ENCODE results near the gene NME9.
"Not testable (repeated sequence)": the region's sequence is repeated elsewhere in the genome, so short reads cannot be mapped to it uniquely, and the experiment has no call there.

The NME9 gene

DNA sequence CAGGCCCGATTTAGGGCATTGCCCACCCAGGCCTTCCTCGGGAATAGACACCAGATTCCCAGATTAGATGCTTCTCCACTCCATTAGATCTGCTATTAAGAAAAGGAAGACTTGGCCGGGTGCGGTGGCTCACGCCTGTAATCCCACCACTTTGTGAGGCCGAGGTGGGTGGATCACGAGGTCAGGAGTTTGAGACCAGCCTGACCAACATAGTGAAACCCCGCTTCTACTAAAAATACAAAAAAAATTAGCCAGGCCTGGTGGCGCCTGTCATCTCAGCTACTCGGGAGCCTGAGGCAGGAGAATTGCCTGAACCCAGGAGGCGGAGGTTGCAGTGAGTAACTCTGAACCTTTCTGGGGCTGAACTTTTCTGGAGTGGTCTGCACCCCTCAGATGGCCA is 47.6 kb upstream of the NME9 start:
- not testable (repeated sequence) for H2AFZ ChIP-seq (ENCODE audit: low read depth, low read length); H3K4me1 ChIP-seq (ENCODE audit: control insufficient read depth, insufficient read depth, low read depth, low read length); H3K79me1 ChIP-seq (replicated peaks; ENCODE audit: low read length, poor library complexity, severe bottlenecking); H4K8ac ChIP-seq (ENCODE audit: low read length); H3K4ac ChIP-seq (ENCODE audit: low read depth in 1 of 2, low read length in 2 of 2); H3K18ac ChIP-seq (ENCODE audit: low read depth in 1 of 2, low read length in 2 of 2); H3K27me3 ChIP-seq (ENCODE audit: control insufficient read depth in 1 of 2, insufficient read depth in 1 of 2, low read length in 2 of 2); H2BK15ac ChIP-seq (ENCODE audit: low read depth, poor library complexity, severe bottlenecking); H3K4me3 ChIP-seq (ENCODE audit: insufficient read depth in 1 of 2, low read depth in 1 of 2, low read length in 2 of 2); DNase-seq; H3K27ac ChIP-seq (ENCODE audit: low read length, poor library complexity, severe bottlenecking); H2BK12ac ChIP-seq (ENCODE audit: low read length in 2 of 2); H4K91ac ChIP-seq (ENCODE audit: low read length); H3K9me3 ChIP-seq (ENCODE audit: control insufficient read depth, low read length); H3K23ac ChIP-seq (ENCODE audit: low read length in 2 of 2); H2BK5ac ChIP-seq (ENCODE audit: low read depth, low read length, poor library complexity, severe bottlenecking); H3K9ac ChIP-seq (ENCODE audit: low read length); H2AK5ac ChIP-seq (ENCODE audit: low read length, severe bottlenecking); H2BK120ac ChIP-seq (ENCODE audit: low read depth, low read length); H3K14ac ChIP-seq (ENCODE audit: low read length in 2 of 2); H3K4me2 ChIP-seq (ENCODE audit: low read length, poor library complexity, severe bottlenecking)
- 94% methylated on average over 11 of the region's 11 CpGs for WGBS
- peaks cover 14 to 39% of the 10 kb centered on the region in 2 experiments for H3K36me3 ChIP-seq (ENCODE audit: control insufficient read depth in 1 of 2, insufficient read depth in 2 of 2, low read depth in 1 of 2, low read length in 2 of 2)

DNA sequence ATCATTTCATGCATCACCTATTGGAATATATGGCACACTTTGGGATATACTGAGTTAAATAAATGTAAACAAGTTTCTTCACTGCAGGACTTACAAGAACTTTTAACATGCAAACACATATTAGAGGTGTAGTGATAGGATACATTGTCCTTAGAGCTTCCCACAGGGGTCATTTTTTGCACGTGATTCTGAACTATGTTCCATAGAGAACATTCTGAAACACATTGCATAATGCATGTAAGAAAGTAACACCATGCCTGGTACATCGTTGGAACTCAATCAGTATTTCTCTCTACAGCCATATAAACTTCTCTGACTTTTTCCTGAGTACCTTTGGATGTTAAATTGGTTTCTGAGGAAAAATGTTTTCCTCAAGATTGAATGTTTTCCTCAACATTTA is 47.0 kb upstream of the NME9 start:
- 80% methylated on average over 1 of the region's 2 CpGs for WGBS
- no peak overlapping the region for H3K4me3 ChIP-seq (ENCODE audit: insufficient read depth in 1 of 2, low read depth in 1 of 2, low read length in 2 of 2)

DNA sequence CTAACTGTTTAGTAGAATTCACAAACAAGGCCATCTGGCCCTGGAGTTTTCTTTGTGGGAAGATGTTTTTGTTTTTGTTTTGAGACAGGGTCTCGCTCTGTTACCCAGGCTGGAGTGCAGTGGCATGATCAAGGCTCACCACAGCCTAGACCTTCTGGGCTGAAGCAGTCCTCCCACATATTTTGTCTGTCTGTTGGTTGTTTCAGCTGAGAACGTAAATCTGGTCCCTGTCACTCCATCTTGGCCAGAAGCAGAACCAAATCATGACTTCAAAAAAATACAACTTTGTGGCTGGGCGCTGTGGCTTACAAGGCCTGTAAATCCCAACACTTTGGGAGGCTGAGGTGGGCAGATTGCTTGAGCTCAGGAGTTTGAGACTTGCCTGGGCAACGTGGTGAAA is 45.8 kb upstream of the NME9 start:
- Histone ChIP-seq H3K18ac (ENCODE audit: low read depth in 1 of 2, low read length in 2 of 2) (no peak overlapping the region), H3K4me1 (ENCODE audit: control insufficient read depth, insufficient read depth, low read depth, low read length) (no peaks in the 10 kb centered on the region), H3K9ac (ENCODE audit: low read length) (no peak overlapping the region), H2BK12ac (ENCODE audit: low read length in 2 of 2) (no peak overlapping the region), H3K9me3 (ENCODE audit: control insufficient read depth, low read length) (no peaks in the 10 kb centered on the region), H3K4me2 (ENCODE audit: low read length, poor library complexity, severe bottlenecking) (no peak overlapping the region), H3K27ac (ENCODE audit: low read length, poor library complexity, severe bottlenecking) (no peak overlapping the region), H3K36me3 (ENCODE audit: control insufficient read depth in 1 of 2, insufficient read depth in 2 of 2, low read depth in 1 of 2, low read length in 2 of 2) (peaks cover 14 to 39% of the 10 kb centered on the region in 2 experiments), H2AFZ (ENCODE audit: low read depth, low read length) (no peak overlapping the region), H4K91ac (ENCODE audit: low read length) (no peak overlapping the region), H3K4ac (ENCODE audit: low read depth in 1 of 2, low read length in 2 of 2) (no peak overlapping the region), H3K23ac (ENCODE audit: low read length in 2 of 2) (no peak overlapping the region), H3K4me3 (ENCODE audit: insufficient read depth in 1 of 2, low read depth in 1 of 2, low read length in 2 of 2) (no peak overlapping the region), H2BK120ac (ENCODE audit: low read depth, low read length) (no peak overlapping the region), H2BK5ac (ENCODE audit: low read depth, low read length, poor library complexity, severe bottlenecking) (no peak overlapping the region), H2AK5ac (ENCODE audit: low read length, severe bottlenecking) (no peak overlapping the region), H2BK15ac (ENCODE audit: low read depth, poor library complexity, severe bottlenecking) (no peak overlapping the region), H3K79me1 (replicated peaks; ENCODE audit: low read length, poor library complexity, severe bottlenecking) (peaks cover 16% of the 10 kb centered on the region), H4K8ac (ENCODE audit: low read length) (peak overlapping the region; percentile 64), H3K27me3 (ENCODE audit: control insufficient read depth in 1 of 2, insufficient read depth in 1 of 2, low read length in 2 of 2) (no peaks in the 10 kb centered on the region), H3K14ac (ENCODE audit: low read length in 2 of 2) (no peak overlapping the region)
- 85% methylated on average over 2 of the region's 4 CpGs for WGBS
- no peak for DNase-seq

More for the DNA sequence above, 47.0 kb upstream of the NME9 start:
- no peak overlapping the region for H3K27ac ChIP-seq (ENCODE audit: low read length, poor library complexity, severe bottlenecking)
- no peak overlapping the region for H2AFZ ChIP-seq (ENCODE audit: low read depth, low read length)
- H2BK12ac ChIP-seq (ENCODE audit: low read length in 2 of 2): no peak overlapping the region
- H4K8ac ChIP-seq (ENCODE audit: low read length): no peak overlapping the region
- peaks cover 10% of the 10 kb centered on the region for H3K79me1 ChIP-seq (replicated peaks; ENCODE audit: low read length, poor library complexity, severe bottlenecking)
- H3K9me3 ChIP-seq (ENCODE audit: control insufficient read depth, low read length): no peaks in the 10 kb centered on the region
- no peak overlapping the region for H3K23ac ChIP-seq (ENCODE audit: low read length in 2 of 2)
- no peak overlapping the region for H3K4ac ChIP-seq (ENCODE audit: low read depth in 1 of 2, low read length in 2 of 2)
- no peak overlapping the region for H2BK5ac ChIP-seq (ENCODE audit: low read depth, low read length, poor library complexity, severe bottlenecking)
- H3K18ac ChIP-seq (ENCODE audit: low read depth in 1 of 2, low read length in 2 of 2): no peak overlapping the region
- no peak overlapping the region for H2BK120ac ChIP-seq (ENCODE audit: low read depth, low read length)
- H3K14ac ChIP-seq (ENCODE audit: low read length in 2 of 2): no peak overlapping the region
- DNase-seq: no peak
- no peak overlapping the region for H4K91ac ChIP-seq (ENCODE audit: low read length)
- no peak overlapping the region for H3K9ac ChIP-seq (ENCODE audit: low read length)
- no peaks in the 10 kb centered on the region for H3K27me3 ChIP-seq (ENCODE audit: control insufficient read depth in 1 of 2, insufficient read depth in 1 of 2, low read length in 2 of 2)
- no peak overlapping the region for H2AK5ac ChIP-seq (ENCODE audit: low read length, severe bottlenecking)
- no peak overlapping the region for H3K4me2 ChIP-seq (ENCODE audit: low read length, poor library complexity, severe bottlenecking)
- peaks cover 14 to 39% of the 10 kb centered on the region in 2 experiments for H3K36me3 ChIP-seq (ENCODE audit: control insufficient read depth in 1 of 2, insufficient read depth in 2 of 2, low read depth in 1 of 2, low read length in 2 of 2)
- no peak overlapping the region for H2BK15ac ChIP-seq (ENCODE audit: low read depth, poor library complexity, severe bottlenecking)
- peaks cover 3% of the 10 kb centered on the region for H3K4me1 ChIP-seq (ENCODE audit: control insufficient read depth, insufficient read depth, low read depth, low read length)

DNA sequence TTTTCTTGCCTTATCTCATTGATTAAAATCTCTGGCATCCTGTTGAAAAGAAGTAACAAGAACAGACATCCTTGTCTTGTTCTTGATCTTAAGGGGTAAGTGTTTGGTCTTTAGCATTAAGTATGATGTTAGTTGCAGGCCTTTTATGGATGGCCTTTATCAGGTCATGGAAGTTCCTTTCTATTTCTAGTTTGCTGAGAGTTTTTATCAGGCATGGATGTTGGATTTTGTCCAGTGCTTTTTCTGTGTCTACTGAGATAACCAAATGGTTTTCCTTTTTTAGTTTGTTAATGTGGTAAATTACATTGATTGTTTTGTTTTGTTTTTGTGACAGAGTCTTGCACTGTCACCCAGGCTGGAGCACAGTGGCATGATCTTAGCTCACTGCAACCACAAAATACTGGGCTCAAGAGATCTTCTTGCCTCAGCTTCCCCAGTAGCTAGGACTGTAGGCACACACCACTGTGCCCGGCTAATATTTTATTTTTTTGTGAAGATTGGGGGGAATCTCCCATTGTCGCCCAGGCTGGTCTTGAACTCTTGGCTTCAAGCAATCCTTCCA is 45.0 kb upstream of the NME9 start:
- Histone ChIP-seq H3K4me3 (ENCODE audit: insufficient read depth in 1 of 2, low read depth in 1 of 2, low read length in 2 of 2) (no peak overlapping the region), H3K4me2 (ENCODE audit: low read length, poor library complexity, severe bottlenecking) (no peak overlapping the region), H2AFZ (ENCODE audit: low read depth, low read length) (no peak overlapping the region), H3K27me3 (ENCODE audit: control insufficient read depth in 1 of 2, insufficient read depth in 1 of 2, low read length in 2 of 2) (no peaks in the 10 kb centered on the region), H3K27ac (ENCODE audit: low read length, poor library complexity, severe bottlenecking) (no peak overlapping the region), H3K4me1 (ENCODE audit: control insufficient read depth, insufficient read depth, low read depth, low read length) (peaks cover under 1% of the 10 kb centered on the region), H3K18ac (ENCODE audit: low read depth in 1 of 2, low read length in 2 of 2) (no peak overlapping the region), H2BK120ac (ENCODE audit: low read depth, low read length) (no peak overlapping the region), H3K14ac (ENCODE audit: low read length in 2 of 2) (no peak overlapping the region), H3K4ac (ENCODE audit: low read depth in 1 of 2, low read length in 2 of 2) (no peak overlapping the region), H2AK5ac (ENCODE audit: low read length, severe bottlenecking) (no peak overlapping the region), H3K9ac (ENCODE audit: low read length) (no peak overlapping the region), H2BK12ac (ENCODE audit: low read length in 2 of 2) (no peak overlapping the region), H3K36me3 (ENCODE audit: control insufficient read depth in 1 of 2, insufficient read depth in 2 of 2, low read depth in 1 of 2, low read length in 2 of 2) (peaks cover 16 to 39% of the 10 kb centered on the region in 2 experiments), H4K8ac (ENCODE audit: low read length) (no peak overlapping the region), H4K91ac (ENCODE audit: low read length) (no peak overlapping the region), H3K9me3 (ENCODE audit: control insufficient read depth, low read length) (no peaks in the 10 kb centered on the region), H3K23ac (ENCODE audit: low read length in 2 of 2) (no peak overlapping the region), H2BK5ac (ENCODE audit: low read depth, low read length, poor library complexity, severe bottlenecking) (no peak overlapping the region), H2BK15ac (ENCODE audit: low read depth, poor library complexity, severe bottlenecking) (no peak overlapping the region), H3K79me1 (replicated peaks; ENCODE audit: low read length, poor library complexity, severe bottlenecking) (peaks cover 18% of the 10 kb centered on the region)
- peak; percentile 11 for DNase-seq
- 50% methylated on average over 2 of the region's 2 CpGs for WGBS
